HG03432 (cell line): ENCODE data around the gene GPATCH3.
"Not testable (repeated sequence)": the region's sequence is repeated elsewhere in the genome, so short reads cannot be mapped to it uniquely, and the experiment has no call there.

Source experiments
- ATAC-seq: cut with Tn5 transposase; IDR thresholded peaks from one replicate; pipeline ENCODE4 v1.9.1; 2021; ENCODE audit warnings: mild to moderate bottlenecking, moderate library complexity; ENCODE audit not compliant: unreplicated experiment

The GPATCH3 gene

GRCh38 chr1:26913389-26913753 lies 13.1 kb upstream of the GPATCH3 start:
- no peak for ATAC-seq

- ATAC-seq: no peak
Observed at GRCh38 chr1:26912147-26912490, 11.9 kb upstream of the GPATCH3 start.

GRCh38 chr1:26911399-26912146 lies 11.3 kb upstream of the GPATCH3 start:
- no peak for ATAC-seq

- no peak for ATAC-seq
Observed at GRCh38 chr1:26910343-26911160, 10.3 kb upstream of the GPATCH3 start.

- no peak for ATAC-seq
Observed at GRCh38 chr1:26909951-26910342, 9.7 kb upstream of the GPATCH3 start.

- ATAC-seq: no peak
Observed at GRCh38 chr1:26907071-26907917, 7.0 kb upstream of the GPATCH3 start.

- ATAC-seq: no peak
Observed at GRCh38 chr1:26900815-26901511, 696 bp upstream of the GPATCH3 start.

GRCh38 chr1:26897351-26897750 lies 2.9 kb downstream of the GPATCH3 start:
- ATAC-seq: no peak

GRCh38 chr1:26894263-26894662 lies 6.0 kb downstream of the GPATCH3 start:
- ATAC-seq: no peak

GRCh38 chr1:26890467-26890796 lies 9.8 kb downstream of the GPATCH3 start:
- ATAC-seq: peak; percentile 27

GRCh38 chr1:26889551-26890466 lies 10.5 kb downstream of the GPATCH3 start, which contains the start of gene GPN2:
TSS of gene GPN2 (minus strand) at chr1:26890283. CDS start at chr1:26890096, 187 bp downstream.
- peak; percentile 86 for ATAC-seq

GRCh38 chr1:26888231-26888630 lies 12.0 kb downstream of the GPATCH3 start:
- no peak for ATAC-seq

GRCh38 chr1:26887125-26887524 lies 13.1 kb downstream of the GPATCH3 start:
- no peak for ATAC-seq

GRCh38 chr1:26882696-26883463 lies 17.4 kb downstream of the GPATCH3 start:
- no peak for ATAC-seq

- not testable (repeated sequence) for ATAC-seq
Observed at GRCh38 chr1:26881611-26882010, 18.7 kb downstream of the GPATCH3 start.

GRCh38 chr1:26879793-26880192 lies 20.5 kb downstream of the GPATCH3 start:
- no peak for ATAC-seq

- no peak for ATAC-seq
Observed at GRCh38 chr1:26877326-26877725, 22.9 kb downstream of the GPATCH3 start.

- ATAC-seq: no peak
Observed at GRCh38 chr1:26874896-26875295, 25.4 kb downstream of the GPATCH3 start.

GRCh38 chr1:26873097-26873496 lies 27.2 kb downstream of the GPATCH3 start:
- not testable (repeated sequence) for ATAC-seq
